Stomach (tissue), 9 donors: Measurements from ENCODE around the gene NUBPL. TPM values are rescaled to one million over a fixed set of nuclear protein-coding genes. Genes with fewer than 3 reads are reported as not detected.

Experiments
- DNase-seq, 2 donors: peaks; one replicate each; pipeline versions ENCODE4 v3.0.0 to v3.0.0-alpha.2; 2013 to 2019
- H3K27ac ChIP-seq, 5 donors: fragments of 200-600 bp in 4 of 5; sonication (generic) in 4 of 5; one replicate each; pipeline ENCODE4 v1.5.1; 2013 to 2019; ENCODE audit warnings: mild to moderate bottlenecking in 1 of 5, moderate library complexity in 1 of 5
- H3K27me3 ChIP-seq, 3 donors: fragments of 200-600 bp; sonication (generic); one replicate each; pipeline ENCODE4 v1.5.1; 2017 to 2019; ENCODE audit warnings: mixed run types in 1 of 3
- H3K36me3 ChIP-seq, 4 donors: fragments of 200-600 bp; sonication (generic); 1 replicate in 3 of 4; 2 replicates in 1 of 4; pipeline ENCODE4 v1.5.1; 2016 to 2019
- H3K4me1 ChIP-seq, 4 donors: fragments of 200-600 bp; sonication (generic); one replicate each; pipeline ENCODE4 v1.5.1; 2016 to 2019
- H3K4me3 ChIP-seq, 4 donors: fragments of 200-600 bp; sonication (generic) in 3 of 4; one replicate each; pipeline ENCODE4 v1.5.1; 2016 to 2019; ENCODE audit warnings: mild to moderate bottlenecking in 1 of 4
- H3K9me3 ChIP-seq, 4 donors: fragments of 200-600 bp; sonication (generic); one replicate each; pipeline ENCODE4 v1.5.1; 2016 to 2019
- EP300 ChIP-seq: sonication (generic); formaldehyde crosslinking; IDR thresholded peaks from one replicate; pipeline ENCODE4 v1.6.1; 2017; ENCODE audit warnings: antibody characterized with exemption
- POLR2A ChIP-seq, 4 donors: fragments of 450-650 bp; IDR thresholded peaks; one replicate each; pipeline ENCODE4 v1.6.1; 2016; ENCODE audit warnings: antibody characterized with exemption in 4 of 4, control low read depth in 2 of 4, mild to moderate bottlenecking in 1 of 4, moderate library complexity in 1 of 4
- POLR2AphosphoS5 ChIP-seq, 3 donors: sonication (generic); formaldehyde crosslinking; IDR thresholded peaks; one replicate each; pipeline ENCODE4 v1.6.1; 2016; ENCODE audit warnings: antibody characterized with exemption in 3 of 3
- WGBS, 5 donors: extraction: QIAGEN DNeasy Blood & Tissue Kit in 3 of 5; methylation state at CpG; one replicate each; pipeline versions ENCODE4 v1.1.5 to v1.1.7; 2013 to 2018; 5-methylcytosine and 5-hydroxymethylcytosine counted together
- intact Hi-C: fragments of 100-400 bp; cut with DNase I; formaldehyde crosslinking; loops from one replicate; pipeline ENCODE4 v1.15.1; 2023; ENCODE audit warnings: low total_unique reads
- polyA plus RNA-seq, 3 donors: library from polyadenylated mRNA; stranded (reverse); fragments of 200-250 nt; gene quantifications; one replicate each; pipeline ENCODE4 v1.2.3, GENCODE V29; 2013
- total RNA-seq, 5 donors: library from RNA; depleted of rRNA; stranded (reverse); fragments of >200 nt; gene quantifications; one replicate each; pipeline versions ENCODE4 v1.1.0 to v1.2.3, GENCODE V29; 2014 to 2016
- TF ChIP-seq, protein P1 (sequence below), 7 experiments: fragments of 450-650 bp in 4 of 7; fragments of 200-600 bp in 3 of 7; sonication (generic) in 3 of 7; IDR thresholded peaks; one replicate each; pipeline ENCODE4 v1.5.1; 2016 to 2019; ENCODE audit warnings: antibody characterized with exemption in 7 of 7, control low read depth in 2 of 7, mild to moderate bottlenecking in 1 of 7
- donor health status: healthy with polysubstance abuse.
- donor health status: Bipolar disorder and iron deficiency.
- donor health status: healthy.

NUBPL gene
- total and polyA plus RNA-seq, 8 donors, result 0.58 to 25.7 (median 5.0) TPM

DNA sequence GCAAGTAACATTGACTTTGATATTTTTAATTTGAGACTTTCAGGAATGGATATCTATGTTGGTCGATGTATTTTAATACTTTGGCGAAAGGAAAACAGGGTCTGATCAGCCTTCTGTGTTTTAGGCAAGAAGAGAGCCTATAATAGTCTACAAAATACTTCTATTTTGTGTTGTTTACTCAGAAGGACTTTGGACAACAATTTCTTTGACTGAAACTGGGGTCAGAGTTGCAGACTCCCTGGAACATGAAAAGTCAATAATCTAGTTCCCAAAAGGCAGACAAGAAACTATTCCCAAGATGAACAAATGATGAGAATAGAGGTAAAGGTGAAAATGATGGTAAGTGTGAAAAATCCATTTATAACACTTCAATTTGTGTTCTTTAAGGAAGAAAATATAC lies 10.6 kb upstream of the NUBPL start:
- no peaks in the 10 kb centered on the region for H3K4me1 ChIP-seq
- H3K9me3 ChIP-seq, result no peaks in the 10 kb centered on the region
- no peaks in the 10 kb centered on the region for H3K36me3 ChIP-seq
- no peak overlapping the region for H3K27ac ChIP-seq
- no peak for DNase-seq
- no peak overlapping the region for H3K4me3 ChIP-seq
- TF ChIP-seq, protein P1, sequence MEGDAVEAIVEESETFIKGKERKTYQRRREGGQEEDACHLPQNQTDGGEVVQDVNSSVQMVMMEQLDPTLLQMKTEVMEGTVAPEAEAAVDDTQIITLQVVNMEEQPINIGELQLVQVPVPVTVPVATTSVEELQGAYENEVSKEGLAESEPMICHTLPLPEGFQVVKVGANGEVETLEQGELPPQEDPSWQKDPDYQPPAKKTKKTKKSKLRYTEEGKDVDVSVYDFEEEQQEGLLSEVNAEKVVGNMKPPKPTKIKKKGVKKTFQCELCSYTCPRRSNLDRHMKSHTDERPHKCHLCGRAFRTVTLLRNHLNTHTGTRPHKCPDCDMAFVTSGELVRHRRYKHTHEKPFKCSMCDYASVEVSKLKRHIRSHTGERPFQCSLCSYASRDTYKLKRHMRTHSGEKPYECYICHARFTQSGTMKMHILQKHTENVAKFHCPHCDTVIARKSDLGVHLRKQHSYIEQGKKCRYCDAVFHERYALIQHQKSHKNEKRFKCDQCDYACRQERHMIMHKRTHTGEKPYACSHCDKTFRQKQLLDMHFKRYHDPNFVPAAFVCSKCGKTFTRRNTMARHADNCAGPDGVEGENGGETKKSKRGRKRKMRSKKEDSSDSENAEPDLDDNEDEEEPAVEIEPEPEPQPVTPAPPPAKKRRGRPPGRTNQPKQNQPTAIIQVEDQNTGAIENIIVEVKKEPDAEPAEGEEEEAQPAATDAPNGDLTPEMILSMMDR (IDR thresholded peaks at IDR 0.05), result no peak
- TF ChIP-seq POLR2AphosphoS5 (IDR thresholded peaks at IDR 0.05) (no peak), POLR2A (IDR thresholded peaks at IDR 0.05) (no peak), EP300 (no peak)
- H3K27me3 ChIP-seq, result no peaks in the 10 kb centered on the region
- intact Hi-C loops, result no loop called here
- 80 to 85% (median 85%) methylated on average over 2 of the region's 2 CpGs for WGBS, 5 donors

DNA sequence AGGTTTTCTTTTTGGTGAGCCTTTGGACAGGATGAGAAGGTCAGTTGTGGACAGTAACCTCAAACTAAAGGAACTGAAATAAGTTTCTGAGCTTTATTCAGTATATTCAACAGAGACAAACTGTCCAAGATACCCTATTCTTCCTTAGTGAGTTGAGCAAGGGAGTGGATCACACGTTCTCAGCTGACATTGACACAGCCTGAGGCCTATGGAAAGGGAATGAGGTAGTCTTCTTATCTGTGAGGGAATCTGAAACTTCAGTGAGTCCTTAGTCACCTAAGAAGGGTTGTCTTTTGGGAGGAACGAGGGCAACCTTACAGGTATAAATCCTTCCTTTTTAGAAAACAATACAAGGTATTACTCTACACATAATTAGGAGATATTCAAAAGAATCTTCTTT lies 5.0 kb upstream of the NUBPL start:
- WGBS, 5 donors, result 60 to 68% (median 62%) methylated on average over 2 of the region's 2 CpGs
- Histone ChIP-seq H3K36me3 (no peaks in the 10 kb centered on the region), H3K9me3 (no peaks in the 10 kb centered on the region), H3K27ac (no peak overlapping the region), H3K27me3 (no peaks in the 10 kb centered on the region), H3K4me1 (peaks cover 0 to 8% (median 6%) of the 10 kb centered on the region in 4 donors), H3K4me3 (no peak overlapping the region)
- DNase-seq, result no peak
- TF ChIP-seq POLR2AphosphoS5 (IDR thresholded peaks at IDR 0.05) (no peak), POLR2A (IDR thresholded peaks at IDR 0.05) (no peak), EP300 (no peak)
- TF ChIP-seq, protein P1 (IDR thresholded peaks at IDR 0.05), result no peak
- intact Hi-C loops, result no loop called here

DNA sequence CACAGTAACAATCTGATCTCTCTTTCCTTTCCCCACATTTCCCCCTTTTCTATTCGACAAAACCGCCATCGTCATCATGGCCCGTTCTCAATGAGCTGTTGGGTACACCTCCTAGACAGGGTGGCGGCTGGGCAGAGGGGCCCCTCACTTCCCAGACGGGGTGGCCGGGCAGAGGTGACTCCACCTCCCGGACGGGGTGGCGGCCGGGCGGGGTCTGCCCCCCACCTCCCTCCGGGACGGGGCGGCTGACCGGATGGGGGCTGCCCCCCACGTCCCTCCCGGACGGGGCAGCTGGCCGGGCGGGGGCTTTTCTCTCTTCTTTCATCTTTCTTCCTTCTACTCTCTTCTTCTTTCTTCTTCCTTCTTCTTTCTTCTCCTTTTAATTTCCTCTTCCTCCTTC lies 1.3 kb upstream of the NUBPL start:
- intact Hi-C loops, result no loop called here
- Histone ChIP-seq H3K9me3 (no peaks in the 10 kb centered on the region), H3K36me3 (no peaks in the 10 kb centered on the region), H3K27me3 (no peaks in the 10 kb centered on the region), H3K4me3 (no peak overlapping the region), H3K27ac (no peak overlapping the region), H3K4me1 (peaks cover 0 to 27% (median 13%) of the 10 kb centered on the region in 4 donors)
- TF ChIP-seq EP300 (no peak), POLR2A (IDR thresholded peaks at IDR 0.05) (no peak), POLR2AphosphoS5 (IDR thresholded peaks at IDR 0.05) (no peak)
- TF ChIP-seq, protein P1 (IDR thresholded peaks at IDR 0.05), result no peak
- WGBS, 5 donors, result 91 to 96% (median 94%) methylated on average over 20 to 21 of the region's 21 CpGs
- no peak for DNase-seq

DNA sequence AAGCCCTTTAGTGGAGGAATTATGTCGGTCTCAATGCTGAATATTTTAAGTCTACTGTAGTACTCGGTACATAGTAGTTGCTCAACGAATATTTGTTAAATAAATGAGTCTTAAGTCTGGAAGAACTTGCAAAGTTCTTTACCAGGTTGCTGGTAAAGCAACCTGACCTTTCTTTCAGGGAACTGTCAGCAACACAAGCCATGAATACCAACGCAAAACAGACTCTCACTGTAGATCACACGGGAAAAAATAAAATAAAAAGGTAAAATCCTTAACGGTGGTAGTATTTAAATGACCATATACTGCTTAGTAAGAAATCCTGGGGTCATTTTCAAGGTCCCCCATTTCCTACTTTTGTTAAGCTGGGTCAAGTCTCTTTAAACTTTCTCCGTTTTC lies 447 bp upstream of the NUBPL start:
- H3K27ac ChIP-seq, result peak overlapping the region in 4 of 5 donors; percentile 89 to 93 (median 90)
- 38 to 49% (median 45%) methylated on average over 7 of the region's 7 CpGs for WGBS, 5 donors
- H3K4me1 ChIP-seq, result peaks cover 0 to 27% (median 13%) of the 10 kb centered on the region in 4 donors
- H3K27me3 ChIP-seq, result no peaks in the 10 kb centered on the region
- DNase-seq, result no peak
- H3K36me3 ChIP-seq, result no peaks in the 10 kb centered on the region
- H3K4me3 ChIP-seq, result peak overlapping the region; percentile 83 to 90 (median 86)
- TF ChIP-seq POLR2A (IDR thresholded peaks at IDR 0.05) (no peak), EP300 (no peak), POLR2AphosphoS5 (IDR thresholded peaks at IDR 0.05) (no peak)
- TF ChIP-seq, protein P1 (IDR thresholded peaks at IDR 0.05), result no peak
- H3K9me3 ChIP-seq, result no peaks in the 10 kb centered on the region
- intact Hi-C loops, result no loop called here
